H1 (cell line): ENCODE results near the gene CDC7. TPM values are rescaled to one million over a fixed set of nuclear protein-coding genes. Genes with fewer than 3 reads are reported as not detected.

ENCODE experiments used
- BRCA1 ChIP-seq: IDR thresholded peaks from 2 replicates; pipeline ENCODE4 v1.6.1; 2012; ENCODE audit warnings: low read depth, low read length, improper control_type of control experiment
- CHD7 ChIP-seq: fragments of 300-600 bp; sonication (generic); IDR thresholded peaks from 2 replicates; pipeline ENCODE4 v1.7.1; 2012; ENCODE audit warnings: low read length, moderate library complexity, mild to moderate bottlenecking, inconsistent platforms; ENCODE audit not compliant: insufficient replicate concordance
- SP1 ChIP-seq: IDR thresholded peaks from 2 replicates; pipeline ENCODE4 v1.6.1; 2011; ENCODE audit warnings: low read depth, low read length
- TBP ChIP-seq: IDR thresholded peaks from 2 replicates; pipeline ENCODE4 v1.6.1; 2011; ENCODE audit warnings: low read depth, low read length, improper control_type of control experiment
- polyA plus RNA-seq, 7 experiments: library from polyadenylated mRNA; depleted of rRNA in 3 of 7; stranded (reverse) in 5 of 7; unstranded in 2 of 7; fragments of >200 nt in 5 of 7; fragments of 200-250 nt in 2 of 7; gene quantifications; 1 replicate in 5 of 7; 2 replicates in 1 of 7; 4 replicates in 1 of 7; pipeline versions ENCODE4 v1.2.1 to v1.2.3, GENCODE V29; 2011 to 2013; ENCODE audit warnings: missing spikeins in 2 of 7, mixed read lengths in 2 of 7
- total RNA-seq: library from RNA; stranded (reverse); fragmentation: NEBNext Ultra II Directional; extraction: Animal tissue kit (Norgen Biotek cat#: 25700); gene quantifications from 2 replicates; pipeline ENCODE4 v1.2.1, GENCODE V29; 2021

CDC7 gene
- total and polyA plus RNA-seq, 2 of the 8 experiments (the other 6 are each of a cell fraction or from before 2014, with no cell fraction given), result 12.2 to 34.4 TPM

GRCh38 chr1:91545506-91546300 lies 45.1 kb downstream of the CDC7 start (continued):
- no peak for TF ChIP-seq CHD7
- TF ChIP-seq SP1, result no peak
- no peak for TF ChIP-seq BRCA1
- no peak for TF ChIP-seq TBP
